ENCODE data around the gene GJC3. TPM values are rescaled to one million over a fixed set of nuclear protein-coding genes. Genes with fewer than 3 reads are reported as not detected.

GJC3 gene
- total RNA-seq, 3 donors from 2014 or later (not counting 1 experiment from before 2014, with no cell fraction given) = not detected

GRCh38 chr7:99920149-99920548 lies 9.3 kb downstream of the GJC3 start:
- DNase-seq (no peak), ATAC-seq (no peak)
- no peaks in the 10 kb centered on the region for H3K27me3 ChIP-seq (ENCODE audit: control insufficient read depth, insufficient read depth, low read length)
- peak overlapping the region; percentile 90 for H3K27ac ChIP-seq (ENCODE audit: low read length)
- H3K36me3 ChIP-seq (ENCODE audit: control insufficient read depth, insufficient read depth, low read length) = peaks cover 8% of the 10 kb centered on the region
- Mint-ChIP-seq H3K27ac (peak overlapping the region; percentile 91 to 95), H3K36me3 (no peaks in the 10 kb centered on the region), H3K9me3 (no peaks in the 10 kb centered on the region), H3K27me3 (ENCODE audit: low read depth in 2 of 2) (peaks cover 3 to 5% of the 10 kb centered on the region in 2 donors), H3K4me3 (peak overlapping the region; percentile 91), H3K4me1 (peaks cover 31 to 48% of the 10 kb centered on the region in 2 donors)
- H3K4me3 ChIP-seq (ENCODE audit: low read length) = peak overlapping the region; percentile 63
- WGBS (ENCODE audit: insufficient coverage) = 96% methylated on average over 3 of the region's 3 CpGs
- H3K9me3 ChIP-seq (ENCODE audit: control insufficient read depth, insufficient read depth, low read length) = no peaks in the 10 kb centered on the region
- intact Hi-C loops (cut with micrococcal nuclease) = no loop called here
- TF ChIP-seq CTCF (IDR thresholded peaks at IDR 0.05) = no peak
- peaks cover 23% of the 10 kb centered on the region for H3K4me1 ChIP-seq (ENCODE audit: control insufficient read depth, insufficient read depth, low read length)

GRCh38 chr7:99919814-99920112 lies 9.7 kb downstream of the GJC3 start:
- WGBS (ENCODE audit: insufficient coverage) = 30% methylated on average over 4 of the region's 4 CpGs
- Histone ChIP-seq H3K9me3 (ENCODE audit: control insufficient read depth, insufficient read depth, low read length) (no peaks in the 10 kb centered on the region), H3K36me3 (ENCODE audit: control insufficient read depth, insufficient read depth, low read length) (peaks cover 8% of the 10 kb centered on the region), H3K27ac (ENCODE audit: low read length) (peak overlapping the region; percentile 90), H3K4me1 (ENCODE audit: control insufficient read depth, insufficient read depth, low read length) (peaks cover 23% of the 10 kb centered on the region), H3K4me3 (ENCODE audit: low read length) (peak overlapping the region; percentile 63), H3K27me3 (ENCODE audit: control insufficient read depth, insufficient read depth, low read length) (no peaks in the 10 kb centered on the region)
- Mint-ChIP-seq H3K27ac (peak overlapping the region; percentile 91 to 95), H3K9me3 (no peaks in the 10 kb centered on the region), H3K27me3 (ENCODE audit: low read depth in 2 of 2) (peaks cover under 1 to 2% of the 10 kb centered on the region in 2 donors), H3K4me1 (peaks cover 31 to 51% of the 10 kb centered on the region in 2 donors), H3K36me3 (no peaks in the 10 kb centered on the region), H3K4me3 (peak overlapping the region; percentile 91)
- intact Hi-C loops (cut with micrococcal nuclease) = loop anchor here (10.0 kb wide), 1 partner anchor 135 kb away; no protein-coding TSS in a partner anchor
- DNase-seq = no peak
- ATAC-seq = no peak
- no peak for TF ChIP-seq CTCF (IDR thresholded peaks at IDR 0.05)

- no peaks in the 10 kb centered on the region for H3K9me3 ChIP-seq (ENCODE audit: control insufficient read depth, insufficient read depth, low read length)
- Mint-ChIP-seq H3K27ac (peak within 1 kb of the TSS; percentile 91 to 95), H3K4me1 (peaks cover 36 to 57% of the 10 kb centered on the region in 2 donors), H3K4me3 (peak within 1 kb of the TSS; percentile 91), H3K36me3 (no peaks in the 10 kb centered on the region), H3K27me3 (ENCODE audit: low read depth in 2 of 2) (no peaks in the 10 kb centered on the region), H3K9me3 (no peaks in the 10 kb centered on the region)
- peak within 1 kb of the TSS; percentile 90 for H3K27ac ChIP-seq (ENCODE audit: low read length)
- WGBS (ENCODE audit: insufficient coverage) = 2% methylated on average over 81 of the region's 81 CpGs
- no peak for TF ChIP-seq CTCF (IDR thresholded peaks at IDR 0.05)
- peak; percentile 82 to 94 for DNase-seq
- H3K36me3 ChIP-seq (ENCODE audit: control insufficient read depth, insufficient read depth, low read length) = peaks cover 8% of the 10 kb centered on the region
- no peaks in the 10 kb centered on the region for H3K27me3 ChIP-seq (ENCODE audit: control insufficient read depth, insufficient read depth, low read length)
- H3K4me1 ChIP-seq (ENCODE audit: control insufficient read depth, insufficient read depth, low read length) = peaks cover 23% of the 10 kb centered on the region
- peak; percentile 95 to 98 (median 96) for ATAC-seq
- H3K4me3 ChIP-seq (ENCODE audit: low read length) = peak within 1 kb of the TSS; percentile 63
- intact Hi-C loops (cut with micrococcal nuclease) = loop anchor here (10.0 kb wide), 1 partner anchor 136 kb away; no protein-coding TSS in a partner anchor
Observed at GRCh38 chr7:99918959-99919813, 10.2 kb downstream of the GJC3 start, which contains the start of gene TRIM4. Gene TRIM4 (minus strand): TSS chr7:99919530. CDS start chr7:99919401, 129 bp downstream.

Measured in natural killer cell (primary cell).